Coronary artery (tissue), 2 donors: ENCODE data around the gene FBN3.
"Not testable (repeated sequence)": the region's sequence is repeated elsewhere in the genome, so short reads cannot be mapped to it uniquely, and the experiment has no call there.

Experiments used
- DNase-seq: peaks from one replicate; pipeline ENCODE4 v3.0.0-alpha.2; 2017; ENCODE audit warnings: low spot score
- H3K27ac ChIP-seq, 2 donors: fragments of 200-600 bp; sonication (generic); one replicate each; pipeline ENCODE4 v1.5.1; 2016 to 2019
- H3K4me3 ChIP-seq: fragments of 200-600 bp; sonication (generic); 2 replicates; pipeline ENCODE4 v1.5.1; 2016; ENCODE audit warnings: mild to moderate bottlenecking, moderate library complexity
- CTCF ChIP-seq: fragments of 200-600 bp; sonication (generic); IDR thresholded peaks from one replicate; pipeline ENCODE4 v1.5.1; 2019; ENCODE audit warnings: antibody characterized with exemption

The FBN3 gene

GRCh38 chr19:8109890-8110662 lies 39.3 kb downstream of the FBN3 start:
- TF ChIP-seq CTCF = no peak
- H3K4me3 ChIP-seq = no peak overlapping the region
- H3K27ac ChIP-seq = no peak overlapping the region
- DNase-seq = no peak

- Histone ChIP-seq H3K27ac (no peak overlapping the region), H3K4me3 (no peak overlapping the region)
- no peak for DNase-seq
- no peak for TF ChIP-seq CTCF
Observed at GRCh38 chr19:8109455-8109854, 39.9 kb downstream of the FBN3 start.

GRCh38 chr19:8108560-8109445 lies 40.6 kb downstream of the FBN3 start:
- Histone ChIP-seq H3K4me3 (no peak overlapping the region), H3K27ac (no peak overlapping the region)
- TF ChIP-seq CTCF = no peak
- DNase-seq = no peak

- Histone ChIP-seq H3K4me3 (no peak overlapping the region), H3K27ac (no peak overlapping the region)
- no peak for TF ChIP-seq CTCF
- no peak for DNase-seq
Observed at GRCh38 chr19:8107301-8107903, 42.0 kb downstream of the FBN3 start.

- no peak for TF ChIP-seq CTCF
- H3K27ac ChIP-seq = no peak overlapping the region
- no peak for DNase-seq
- no peak overlapping the region for H3K4me3 ChIP-seq
Observed at GRCh38 chr19:8105471-8105870, 43.9 kb downstream of the FBN3 start.

GRCh38 chr19:8101910-8102309 lies 47.5 kb downstream of the FBN3 start:
- not testable (repeated sequence) for H3K4me3 ChIP-seq, DNase-seq, H3K27ac ChIP-seq

GRCh38 chr19:8101311-8101710 lies 48.1 kb downstream of the FBN3 start:
- no peak for TF ChIP-seq CTCF
- DNase-seq = no peak
- no peak overlapping the region for H3K27ac ChIP-seq
- H3K4me3 ChIP-seq = no peak overlapping the region
